ES-I3 (cell line): ENCODE results near the gene HOXA13.

Experiments
- H3K36me3 ChIP-seq: 2 replicates; pipeline ENCODE4 v1.6.1; 2013; ENCODE audit warnings: mild to moderate bottlenecking, low read length, control low read depth, moderate library complexity; ENCODE audit not compliant: insufficient read depth
- H3K4me1 ChIP-seq: 2 replicates; pipeline ENCODE4 v1.6.1; 2013; ENCODE audit warnings: mild to moderate bottlenecking, control low read depth, low read length; ENCODE audit not compliant: insufficient read depth
- H3K9ac ChIP-seq: 2 replicates; pipeline ENCODE4 v1.6.1; 2013; ENCODE audit warnings: low read depth, mild to moderate bottlenecking, low read length, moderate library complexity
- H3K9me3 ChIP-seq: 2 replicates; pipeline ENCODE4 v1.6.1; 2013; ENCODE audit warnings: mild to moderate bottlenecking, low read length, moderate library complexity; ENCODE audit not compliant: control insufficient read depth, insufficient read depth

The HOXA13 gene

GRCh38 chr7:27217951-27218350, 18.1 kb upstream of the HOXA13 start:
- no peaks in the 10 kb centered on the region for H3K9me3 ChIP-seq
- peaks cover 6% of the 10 kb centered on the region; the same call in 1 of the 2 replicates for H3K4me1 ChIP-seq
- H3K9ac ChIP-seq, result no peak overlapping the region
- no peaks in the 10 kb centered on the region for H3K36me3 ChIP-seq

- H3K36me3 ChIP-seq, result no peaks in the 10 kb centered on the region
- no peak overlapping the region for H3K9ac ChIP-seq
- peaks cover 6% of the 10 kb centered on the region; the same call in 1 of the 2 replicates for H3K4me1 ChIP-seq
- no peaks in the 10 kb centered on the region for H3K9me3 ChIP-seq
These were observed 15.5 kb upstream of the HOXA13 start for GRCh38 chr7:27215356-27215755.

DNA sequence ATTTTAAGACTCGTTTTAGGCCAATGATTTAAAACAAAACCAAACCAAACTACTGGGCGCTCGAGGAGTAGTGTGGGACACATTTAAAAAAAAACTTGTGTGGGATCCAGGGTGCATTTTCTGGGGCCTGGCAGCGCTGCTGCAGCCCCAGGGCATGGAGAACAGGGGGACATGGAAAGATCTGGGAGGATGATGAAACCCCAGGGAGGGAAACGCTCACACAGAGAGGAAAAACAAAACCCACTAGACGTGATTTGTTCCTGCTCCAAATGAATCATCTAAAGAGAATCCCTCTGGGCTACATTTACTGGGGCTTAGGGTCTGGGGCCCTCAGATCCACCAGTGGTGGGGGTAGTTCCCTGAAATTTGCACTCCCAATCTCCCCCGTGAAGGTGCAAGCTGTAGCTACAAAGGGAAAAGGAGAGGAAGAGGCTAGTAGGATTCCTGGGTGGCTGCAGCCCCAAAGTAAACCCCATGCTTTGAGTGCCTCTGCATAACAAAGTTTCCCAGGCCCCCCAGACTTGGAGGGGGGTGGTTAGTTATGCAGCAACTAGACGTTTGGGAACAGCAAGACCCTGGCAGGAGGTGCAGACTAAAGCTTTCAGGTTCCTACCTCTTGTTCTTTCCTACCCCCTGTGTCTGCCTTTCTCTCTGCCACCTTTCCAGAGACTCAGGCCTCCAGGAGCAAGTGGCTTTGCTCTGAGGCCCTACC, 14.5 kb upstream of the HOXA13 start:
- no peaks in the 10 kb centered on the region for H3K36me3 ChIP-seq
- no peak overlapping the region for H3K9ac ChIP-seq
- no peaks in the 10 kb centered on the region for H3K9me3 ChIP-seq
- H3K4me1 ChIP-seq, result peaks cover 6% of the 10 kb centered on the region; the same call in 1 of the 2 replicates

GRCh38 chr7:27213433-27214238, 13.7 kb upstream of the HOXA13 start:
- Histone ChIP-seq H3K4me1 (peaks cover 6% of the 10 kb centered on the region; the same call in 1 of the 2 replicates), H3K36me3 (no peaks in the 10 kb centered on the region), H3K9me3 (no peaks in the 10 kb centered on the region), H3K9ac (peak overlapping the region; percentile 17; the same call in 1 of the 2 replicates)

- peak overlapping the region; percentile 17; the same call in 1 of the 2 replicates for H3K9ac ChIP-seq
- no peaks in the 10 kb centered on the region for H3K36me3 ChIP-seq
- H3K4me1 ChIP-seq, result peaks cover 6% of the 10 kb centered on the region; the same call in 1 of the 2 replicates
- H3K9me3 ChIP-seq, result no peaks in the 10 kb centered on the region
These were observed 12.9 kb upstream of the HOXA13 start for GRCh38 chr7:27212497-27213432.

DNA sequence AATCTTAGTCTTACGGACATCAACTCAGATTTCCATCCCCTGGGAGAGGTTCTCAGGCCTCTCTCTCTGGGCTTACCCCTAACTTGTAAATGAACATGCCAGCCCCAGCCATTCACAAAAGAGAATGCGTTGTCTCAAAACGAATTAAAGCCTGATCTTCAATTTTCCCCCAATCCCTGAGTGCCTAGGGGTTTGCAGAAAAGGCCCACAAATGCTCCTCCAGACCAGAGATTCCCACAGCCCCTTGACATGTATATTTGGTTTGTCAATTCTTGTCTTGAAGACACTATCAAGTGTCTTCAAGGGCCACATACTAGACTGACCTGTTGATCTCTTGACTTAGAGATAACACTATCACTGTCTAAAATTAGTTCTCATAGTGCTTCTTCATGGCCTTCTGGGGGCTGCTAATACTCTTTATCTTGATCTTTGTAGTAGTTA, 11.9 kb upstream of the HOXA13 start:
- no peaks in the 10 kb centered on the region for H3K9me3 ChIP-seq
- H3K9ac ChIP-seq, result no peak overlapping the region
- no peaks in the 10 kb centered on the region for H3K36me3 ChIP-seq
- H3K4me1 ChIP-seq, result peaks cover 6% of the 10 kb centered on the region; the same call in 1 of the 2 replicates

DNA sequence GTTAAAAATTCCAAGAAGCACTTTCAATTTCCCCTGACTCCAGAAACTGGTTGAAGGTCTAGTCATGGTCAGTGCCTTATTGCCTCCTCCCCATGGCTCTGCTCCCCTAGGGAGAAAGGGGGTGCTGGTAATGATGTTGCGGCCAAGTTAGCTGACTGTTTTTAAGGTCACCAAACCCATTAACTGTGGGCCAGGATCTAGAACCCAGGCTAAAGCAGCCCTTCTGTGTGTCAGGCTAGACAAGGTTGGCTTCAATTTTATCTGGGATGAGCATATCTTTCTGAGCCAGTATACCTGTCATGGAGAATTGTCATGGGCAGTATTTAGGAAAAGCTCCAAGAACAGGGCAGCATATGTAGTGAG, 11.2 kb upstream of the HOXA13 start:
- H3K9ac ChIP-seq, result no peak overlapping the region
- no peaks in the 10 kb centered on the region for H3K36me3 ChIP-seq
- H3K9me3 ChIP-seq, result no peaks in the 10 kb centered on the region
- H3K4me1 ChIP-seq, result peaks cover 6% of the 10 kb centered on the region; the same call in 1 of the 2 replicates

GRCh38 chr7:27210441-27211083, 10.7 kb upstream of the HOXA13 start:
- no peak overlapping the region for H3K9ac ChIP-seq
- peaks cover 9% of the 10 kb centered on the region; the same call in 1 of the 2 replicates for H3K4me1 ChIP-seq
- H3K36me3 ChIP-seq, result no peaks in the 10 kb centered on the region
- H3K9me3 ChIP-seq, result no peaks in the 10 kb centered on the region

GRCh38 chr7:27209933-27210440, 10.1 kb upstream of the HOXA13 start:
- no peaks in the 10 kb centered on the region for H3K9me3 ChIP-seq
- H3K4me1 ChIP-seq, result peaks cover 9% of the 10 kb centered on the region; the same call in 1 of the 2 replicates
- no peaks in the 10 kb centered on the region for H3K36me3 ChIP-seq
- no peak overlapping the region for H3K9ac ChIP-seq

DNA sequence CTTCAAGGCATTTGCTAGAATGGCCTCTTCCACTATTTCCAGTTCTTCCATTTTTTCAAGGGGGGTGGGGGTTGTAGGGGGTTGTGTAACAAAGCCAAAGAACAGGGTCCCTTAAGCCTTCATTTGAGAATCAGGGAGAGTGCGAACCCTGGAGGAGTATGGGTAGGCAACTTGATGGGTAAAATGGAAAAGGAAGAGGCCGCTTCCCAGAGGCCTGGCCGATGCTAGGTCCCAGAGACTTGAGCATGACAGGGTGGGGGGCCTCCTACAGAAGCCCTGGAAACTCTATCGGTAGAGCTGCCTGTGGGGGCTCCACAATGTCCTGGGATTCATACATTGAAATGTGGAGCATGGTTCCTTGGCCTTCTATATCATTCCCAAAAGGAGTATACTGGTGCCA, 9.1 kb upstream of the HOXA13 start:
- no peak overlapping the region for H3K9ac ChIP-seq
- no peaks in the 10 kb centered on the region for H3K9me3 ChIP-seq
- H3K4me1 ChIP-seq, result 0 out of 2 replicates have a peak, but pooled peaks cover 3% of the 10 kb centered on the region
- H3K36me3 ChIP-seq, result no peaks in the 10 kb centered on the region

DNA sequence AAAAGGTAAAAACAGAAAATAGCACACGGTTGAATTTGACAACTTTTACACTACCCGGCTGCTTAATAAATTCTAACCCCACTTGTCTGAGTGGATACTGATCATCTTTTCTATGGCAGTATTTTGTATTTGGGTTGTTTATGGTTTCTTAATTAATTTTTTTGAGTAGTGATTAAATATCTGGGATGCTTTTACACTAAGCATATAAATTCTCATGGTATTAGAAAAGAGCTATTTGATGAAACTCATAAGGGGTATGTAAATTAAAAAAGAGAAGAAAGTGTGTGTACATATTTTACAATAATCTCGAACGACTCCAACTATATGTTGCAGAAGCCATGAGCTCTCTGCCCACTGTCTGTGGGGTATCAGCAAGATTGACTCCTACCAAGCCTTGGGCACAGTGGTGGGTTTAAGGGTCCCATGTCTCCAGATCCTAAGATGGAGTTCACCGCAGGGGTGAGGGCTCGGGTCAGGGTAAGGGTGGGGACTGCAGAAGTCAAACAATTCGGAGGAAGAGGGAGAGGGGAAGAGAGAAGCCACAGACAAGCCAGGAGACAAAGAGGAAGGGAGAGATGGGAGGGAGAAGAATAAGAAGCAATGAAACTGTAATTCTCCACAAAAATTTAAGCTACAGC, 7.6 kb upstream of the HOXA13 start:
- 0 out of 2 replicates have a peak, but pooled peaks cover 3% of the 10 kb centered on the region for H3K4me1 ChIP-seq
- no peak overlapping the region for H3K9ac ChIP-seq
- H3K36me3 ChIP-seq, result no peaks in the 10 kb centered on the region
- H3K9me3 ChIP-seq, result no peaks in the 10 kb centered on the region

- H3K36me3 ChIP-seq, result no peaks in the 10 kb centered on the region
- H3K4me1 ChIP-seq, result 0 out of 2 replicates have a peak, but pooled peaks cover 4% of the 10 kb centered on the region
- no peaks in the 10 kb centered on the region for H3K9me3 ChIP-seq
- no peak overlapping the region for H3K9ac ChIP-seq
These were observed 5.7 kb upstream of the HOXA13 start for GRCh38 chr7:27205325-27206280.
